HG03108 (cell line): ENCODE data around the gene ARHGAP28.
"Not testable (repeated sequence)": the region's sequence is repeated elsewhere in the genome, so short reads cannot be mapped to it uniquely, and the experiment has no call there.

ENCODE experiments used
- ATAC-seq: cut with Tn5 transposase; IDR thresholded peaks from one replicate; pipeline ENCODE4 v1.9.1; 2021; ENCODE audit warnings: moderate library complexity; ENCODE audit not compliant: unreplicated experiment

The ARHGAP28 gene

DNA sequence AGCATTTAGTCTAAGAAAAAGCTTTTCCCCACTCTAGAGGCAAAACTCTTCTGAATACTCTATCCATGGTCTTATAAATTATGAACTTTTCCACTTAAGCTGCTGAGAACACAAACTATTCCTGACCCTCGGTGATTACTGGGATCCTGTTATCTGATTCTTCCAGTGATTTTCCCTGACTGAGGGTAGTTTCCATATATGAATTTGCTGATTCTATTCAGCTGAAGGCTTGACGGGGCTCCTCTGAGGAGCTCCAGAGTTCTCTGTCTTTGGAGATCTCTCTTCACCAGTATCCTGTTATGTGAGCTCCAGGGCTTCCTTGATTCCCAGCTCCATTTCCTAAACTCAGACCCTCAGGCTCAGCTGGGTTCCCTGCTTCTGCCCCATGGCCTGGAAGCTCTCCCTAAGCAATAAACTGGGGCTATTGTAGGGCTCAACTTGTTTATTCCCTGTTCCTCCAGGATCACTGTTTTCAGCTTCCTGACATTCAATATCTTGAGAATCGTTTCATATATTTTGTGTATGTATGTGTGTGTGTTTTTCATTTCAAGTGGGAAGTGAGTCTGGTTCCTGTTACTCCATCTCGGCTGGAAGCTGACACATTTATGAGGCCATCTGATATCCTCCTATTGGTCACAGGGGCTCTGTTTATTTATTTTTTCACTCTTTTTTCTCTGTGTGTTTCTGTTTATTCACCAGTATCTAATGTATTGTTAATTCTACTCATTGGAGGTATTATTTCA, 78.2 kb downstream of the ARHGAP28 start:
- ATAC-seq = no peak

DNA sequence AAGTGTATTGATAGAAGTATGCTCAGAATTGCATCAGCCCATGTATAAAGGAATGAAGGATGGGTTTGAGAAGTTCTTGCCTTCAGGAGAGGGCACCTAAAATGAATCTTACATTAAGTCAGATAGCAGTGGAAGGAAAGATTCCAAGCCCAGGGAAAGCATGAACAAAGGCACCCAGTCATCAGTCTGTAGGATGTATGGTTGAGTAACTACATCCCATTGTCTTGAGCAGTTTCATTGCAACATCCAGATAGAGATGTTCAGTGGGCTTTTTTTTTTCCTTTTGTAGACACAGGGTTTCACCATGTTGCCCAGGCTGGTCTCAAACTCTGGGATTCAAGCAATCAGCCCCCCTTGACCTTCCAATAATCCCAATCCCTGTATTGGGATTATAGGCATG, 80.7 kb downstream of the ARHGAP28 start:
- no peak for ATAC-seq

DNA sequence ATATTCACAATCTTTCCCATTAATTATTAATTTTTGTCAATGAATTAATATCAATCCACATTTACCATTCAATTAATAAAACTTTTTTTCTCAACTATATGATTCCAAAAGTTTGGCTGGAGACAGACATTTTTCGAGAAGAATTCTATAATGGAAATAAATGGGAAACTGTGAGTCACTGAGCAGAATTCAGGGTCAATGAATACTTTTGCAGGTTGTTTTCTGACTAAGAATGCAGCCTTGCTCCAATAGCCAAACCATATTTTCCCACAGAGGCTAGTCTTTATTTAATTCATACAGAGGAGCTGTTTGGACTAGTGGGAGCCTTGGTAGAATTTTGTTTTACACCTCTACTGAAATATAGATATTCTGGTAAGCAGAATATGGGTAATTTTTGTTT, 82.3 kb downstream of the ARHGAP28 start:
- ATAC-seq = no peak

DNA sequence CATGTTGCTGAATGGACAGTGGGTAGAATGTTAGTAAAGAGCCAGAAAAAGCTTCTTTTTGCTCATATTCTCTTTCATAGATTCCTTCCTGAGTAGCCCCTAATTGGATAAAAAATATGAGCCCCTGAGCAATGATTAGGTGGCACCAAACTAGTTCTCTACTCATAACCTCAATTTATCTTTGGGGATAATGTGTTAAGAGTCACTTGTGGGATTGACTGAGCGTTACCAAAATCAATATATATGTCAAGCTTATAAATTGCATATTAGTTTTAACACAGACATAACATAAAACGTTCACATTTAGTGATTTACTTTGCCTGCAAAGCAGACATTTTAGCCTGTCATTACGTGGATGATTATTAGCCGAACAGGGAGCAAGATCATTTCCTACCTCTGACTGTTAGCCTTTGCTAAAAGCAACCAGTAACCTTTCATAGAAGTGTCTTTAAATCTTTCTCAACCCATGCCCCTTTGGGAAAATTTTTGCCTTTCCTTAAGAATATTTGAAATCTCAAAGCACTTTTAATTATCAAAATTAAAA, 85.4 kb downstream of the ARHGAP28 start:
- no peak for ATAC-seq

DNA sequence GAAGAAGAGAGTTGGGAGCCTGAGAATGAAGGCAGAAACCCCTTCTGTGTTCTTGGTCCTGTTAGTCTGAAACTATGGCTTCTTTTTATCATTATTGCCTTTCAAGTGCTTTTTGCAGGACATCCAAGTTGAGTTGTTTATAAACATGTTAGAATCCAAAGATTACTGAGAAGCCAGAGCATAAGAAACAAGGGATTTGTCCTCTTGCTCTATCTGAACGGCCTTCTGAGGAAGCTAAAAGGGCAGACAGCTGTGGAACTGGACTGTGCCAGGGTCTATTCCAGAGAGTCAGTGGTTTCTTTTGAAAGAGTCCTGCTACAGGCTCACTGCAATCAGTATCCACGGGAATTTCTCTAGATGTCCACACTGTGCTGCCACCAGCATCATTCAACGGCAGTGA, 86.6 kb downstream of the ARHGAP28 start:
- no peak for ATAC-seq

DNA sequence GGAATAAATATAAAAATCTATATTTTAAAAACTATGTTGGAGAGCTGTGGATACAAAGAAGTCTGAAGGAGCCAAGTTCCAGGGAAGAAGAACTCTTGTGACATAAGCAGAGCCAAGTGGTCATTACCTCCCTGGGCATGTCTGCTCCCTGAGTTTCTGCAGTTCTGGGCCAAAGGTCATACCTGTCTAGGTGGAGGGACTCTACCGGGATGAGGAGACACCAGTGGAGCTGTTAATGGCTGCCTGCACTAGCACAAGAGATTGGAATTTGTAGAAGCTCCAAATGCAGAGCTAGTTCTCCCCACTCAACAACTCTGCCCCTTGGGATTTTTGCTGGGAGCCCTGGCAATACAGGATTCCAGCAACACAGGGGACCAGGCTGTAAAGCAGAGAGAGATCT, 89.8 kb downstream of the ARHGAP28 start:
- ATAC-seq = no peak

DNA sequence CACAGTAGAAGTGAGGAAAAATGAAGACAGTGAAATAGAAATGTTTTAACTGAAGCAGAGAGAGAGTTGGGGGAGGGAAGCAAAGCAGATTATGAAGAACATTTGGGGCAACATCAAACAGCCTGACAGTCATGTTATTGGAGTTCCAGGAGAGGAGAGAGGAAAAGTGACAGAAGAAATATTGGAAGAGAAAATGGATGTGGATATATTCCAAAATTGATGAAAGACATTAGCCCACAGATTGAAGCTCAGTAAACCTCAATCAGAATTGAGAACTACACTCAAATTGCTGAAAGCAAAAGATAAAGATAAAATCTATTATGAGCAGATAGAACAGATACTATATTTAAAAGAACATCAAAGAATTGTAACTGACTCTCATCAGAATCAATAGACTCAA, 90.8 kb downstream of the ARHGAP28 start:
- ATAC-seq = no peak

DNA sequence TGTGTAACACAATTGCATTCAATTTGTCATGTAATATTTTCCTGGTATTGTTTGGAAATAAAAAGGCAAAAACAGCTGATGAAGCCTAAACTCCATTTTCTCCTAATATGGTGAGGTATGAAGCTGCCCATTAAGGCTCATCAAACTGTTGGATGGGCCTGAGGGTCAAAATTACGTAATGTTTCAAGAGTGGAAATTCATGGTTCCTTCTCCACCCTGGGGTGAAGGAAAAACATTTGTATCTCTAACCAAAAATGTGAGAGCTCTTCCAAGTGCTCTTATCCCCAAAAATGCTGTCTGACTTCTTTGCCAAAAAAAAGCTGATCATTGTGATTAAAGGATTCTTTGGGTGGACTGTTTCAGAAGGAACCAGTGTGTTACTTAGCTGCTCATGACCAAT, 91.8 kb downstream of the ARHGAP28 start:
- no peak for ATAC-seq

DNA sequence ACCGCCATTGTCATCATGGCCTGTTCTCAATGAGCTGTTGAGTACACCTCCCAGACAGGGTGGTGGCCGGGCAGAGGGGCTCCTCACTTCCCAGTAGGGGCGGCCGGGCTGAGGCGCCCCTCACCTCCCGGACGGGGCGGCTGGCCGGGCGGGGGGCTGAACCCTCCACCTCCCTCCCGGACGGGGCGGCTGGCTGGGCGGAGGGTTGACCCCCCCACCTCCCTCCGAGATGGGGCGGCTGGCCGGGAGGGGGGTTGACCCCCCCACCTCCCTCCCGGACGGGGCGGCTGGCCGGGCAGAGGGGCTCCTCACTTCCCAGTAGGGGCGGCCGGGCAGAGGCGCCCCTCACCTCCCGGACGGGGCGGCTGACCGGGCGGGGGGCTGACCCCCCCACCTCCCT, 97.6 kb downstream of the ARHGAP28 start:
- ATAC-seq = not testable (repeated sequence)

DNA sequence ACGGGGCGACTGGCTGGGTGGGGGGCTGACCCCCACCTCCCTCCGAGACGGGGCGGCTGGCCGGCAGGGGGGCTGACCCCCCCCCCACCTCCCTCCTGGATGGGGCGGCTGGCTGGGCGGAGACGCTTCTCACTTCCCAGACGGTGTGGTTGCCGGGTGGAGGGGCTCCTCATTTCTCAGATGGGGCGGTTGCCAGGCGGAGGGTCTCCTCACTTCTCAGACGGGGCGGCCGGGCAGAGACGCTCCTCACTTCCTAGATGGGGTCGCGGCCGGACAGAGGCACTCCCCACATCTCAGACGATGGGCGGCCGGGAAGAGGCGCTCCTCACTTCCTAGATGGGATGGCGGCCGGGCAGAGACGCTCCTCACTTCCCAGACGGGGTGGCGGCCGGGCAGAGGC, 98.0 kb downstream of the ARHGAP28 start:
- ATAC-seq = not testable (repeated sequence)

DNA sequence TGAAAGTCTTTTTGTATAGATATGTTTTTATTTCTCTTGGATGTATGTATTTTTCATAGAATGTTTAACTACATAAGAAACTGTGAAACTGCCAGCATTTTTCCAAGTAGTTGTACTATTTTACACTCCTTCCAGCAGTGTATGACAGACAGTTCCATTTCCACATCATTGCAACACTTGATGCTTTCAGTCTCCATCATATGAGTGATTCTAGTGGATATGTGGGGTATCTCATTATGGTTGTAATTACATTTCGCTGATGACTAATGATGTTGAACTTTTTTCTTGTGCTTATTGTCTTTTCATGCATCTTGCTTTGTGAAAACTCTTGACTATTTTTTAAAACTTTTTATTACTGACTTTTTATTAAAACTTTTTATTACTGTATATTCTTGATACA, 101.4 kb downstream of the ARHGAP28 start:
- ATAC-seq = no peak

DNA sequence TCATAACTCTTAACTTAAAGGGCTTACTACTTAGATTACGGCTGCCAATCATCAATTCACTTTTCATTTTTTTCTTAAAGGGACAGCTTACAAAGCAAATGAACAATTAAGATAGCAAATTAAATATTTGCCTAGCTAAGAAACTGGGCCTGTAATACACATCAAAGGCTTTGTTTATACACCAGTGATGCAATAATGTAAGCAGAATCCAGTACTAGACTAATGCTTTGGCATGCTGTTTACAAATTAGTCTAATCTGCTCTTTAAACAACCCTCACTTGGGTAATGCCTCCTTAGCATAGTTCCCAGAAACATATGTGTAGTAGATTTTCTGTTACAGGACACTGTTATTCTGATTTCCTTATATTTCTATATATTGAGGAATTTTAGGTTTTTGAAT, 105.8 kb downstream of the ARHGAP28 start:
- no peak for ATAC-seq

DNA sequence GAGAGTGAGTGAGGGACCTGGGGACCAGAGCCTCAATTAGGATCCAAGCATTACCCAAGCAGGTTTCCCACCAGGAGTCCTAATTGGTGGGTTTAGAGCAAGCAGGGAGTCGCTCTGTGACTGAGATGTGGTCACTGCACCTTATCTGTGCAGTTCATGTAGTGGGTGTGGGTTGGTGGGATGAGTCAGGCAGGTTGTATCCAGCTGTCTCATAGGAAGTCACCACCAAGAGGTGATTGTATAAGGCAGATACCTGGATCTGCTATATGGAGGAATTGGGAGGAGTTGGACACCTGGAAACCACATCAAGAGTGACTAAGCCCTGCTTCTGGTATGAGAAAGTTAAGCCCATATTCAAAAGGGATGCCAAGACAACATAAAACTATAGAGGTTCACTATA, 106.8 kb downstream of the ARHGAP28 start:
- no peak for ATAC-seq

DNA sequence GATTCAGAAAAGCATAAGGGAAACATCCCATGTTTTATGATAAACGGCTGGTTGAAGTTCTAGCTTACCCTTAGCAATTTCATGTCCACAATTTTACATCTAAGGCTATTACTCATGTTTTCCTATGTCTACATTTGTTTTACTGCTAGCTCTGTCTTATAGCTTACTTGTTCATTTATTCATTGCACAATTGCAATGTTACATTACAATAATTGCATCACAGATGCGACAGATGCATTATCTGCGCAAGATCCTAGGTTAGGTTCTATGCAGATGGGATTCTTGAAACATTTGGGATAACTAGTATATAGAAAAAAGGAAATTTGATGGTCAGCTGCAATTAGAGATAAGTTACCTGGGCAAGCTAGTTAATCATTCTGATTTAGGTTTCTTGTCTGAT, 108.4 kb downstream of the ARHGAP28 start:
- ATAC-seq = no peak

DNA sequence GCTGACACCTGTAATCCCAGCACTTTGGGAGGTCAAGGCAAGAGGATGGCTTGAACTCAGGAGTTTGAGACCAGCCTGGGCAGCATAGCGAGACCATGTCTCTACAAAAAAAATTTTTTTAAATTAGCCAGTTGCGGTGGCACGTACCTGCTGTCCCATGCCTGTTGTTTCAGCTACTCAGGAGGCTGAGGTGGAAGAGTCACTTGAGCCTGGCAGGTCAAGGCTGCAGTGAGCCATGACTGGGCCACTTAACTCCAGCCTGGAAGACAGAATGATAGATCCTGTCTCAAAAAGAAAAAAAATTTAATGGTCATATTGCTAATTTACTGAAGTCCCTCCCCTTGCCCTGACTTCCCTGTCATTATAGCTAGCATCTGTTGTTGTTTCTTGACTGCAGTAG, 112.6 kb downstream of the ARHGAP28 start:
- no peak for ATAC-seq

DNA sequence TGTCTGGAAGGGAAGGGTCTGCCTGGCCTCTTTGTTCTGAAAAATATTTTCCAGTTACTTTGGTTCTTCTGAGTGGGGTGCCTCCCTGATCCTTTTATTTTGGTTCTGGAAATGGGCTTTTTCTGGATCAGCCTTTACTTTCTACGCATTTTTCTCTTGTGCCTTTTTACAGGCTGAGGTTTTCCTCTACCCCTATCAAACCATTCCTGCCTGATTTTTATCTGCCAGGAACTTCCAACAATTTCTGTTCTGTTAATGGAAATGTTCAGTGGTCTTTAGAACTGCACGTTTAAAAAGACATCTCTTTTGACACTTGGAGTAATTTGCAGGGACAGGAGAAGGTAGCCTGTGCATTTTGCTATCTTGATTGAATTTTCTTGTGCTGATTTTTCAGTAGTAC, 113.8 kb downstream of the ARHGAP28 start:
- no peak for ATAC-seq

DNA sequence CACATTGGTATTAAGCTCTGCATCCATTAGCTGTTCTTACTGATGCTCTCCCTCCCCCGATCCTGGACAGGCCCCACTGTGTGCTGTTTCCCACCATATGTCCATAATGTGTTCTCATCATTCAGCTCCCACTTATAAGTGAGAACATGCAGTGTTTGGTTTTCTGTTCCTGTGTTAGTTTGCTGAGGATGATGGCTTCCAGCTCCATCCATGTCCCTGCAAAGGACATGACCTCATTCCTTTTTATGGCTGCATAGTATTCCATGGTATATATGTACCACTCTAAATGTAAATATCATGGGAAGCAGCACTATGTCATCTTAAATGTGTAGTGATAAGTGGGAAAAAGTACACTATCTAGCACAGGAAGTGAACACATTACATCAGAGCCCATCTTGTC, 116.0 kb downstream of the ARHGAP28 start:
- ATAC-seq = not testable (repeated sequence)

DNA sequence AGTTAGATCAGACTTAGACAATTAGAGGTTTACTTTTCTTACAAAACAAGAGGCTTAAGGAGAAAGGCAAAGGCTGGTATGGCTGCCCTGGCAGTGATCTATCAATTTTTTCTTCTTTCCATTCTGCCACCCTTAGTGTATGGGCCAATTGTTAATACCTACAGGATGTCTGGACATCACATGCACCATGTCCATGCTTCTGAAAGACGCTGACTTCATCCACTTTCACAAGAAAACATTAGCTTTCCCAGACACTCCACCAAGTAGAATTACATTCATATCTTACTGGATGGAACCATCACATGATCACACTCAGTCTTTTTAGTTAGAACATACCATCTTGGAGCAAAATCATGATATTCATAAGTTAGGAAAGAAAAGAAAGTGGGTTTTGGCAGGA, 120.9 kb downstream of the ARHGAP28 start:
- no peak for ATAC-seq

DNA sequence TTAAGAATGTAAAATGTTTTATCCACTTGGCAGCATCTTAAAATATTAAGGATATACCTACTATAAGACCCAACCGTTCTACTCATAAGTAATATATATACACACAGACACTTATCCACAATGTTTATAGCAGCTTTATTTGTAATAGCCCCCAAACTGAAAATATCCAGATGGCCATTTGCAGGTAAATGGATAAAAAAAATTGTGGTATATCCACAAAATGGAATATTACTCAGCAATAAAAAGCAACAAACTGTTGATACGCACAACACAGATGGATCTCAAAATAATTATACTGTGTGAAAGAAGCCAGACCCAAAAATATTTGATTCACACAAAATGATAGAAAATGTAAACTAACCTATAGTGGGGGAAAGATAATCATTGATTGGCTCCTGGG, 122.0 kb downstream of the ARHGAP28 start:
- ATAC-seq = no peak

DNA sequence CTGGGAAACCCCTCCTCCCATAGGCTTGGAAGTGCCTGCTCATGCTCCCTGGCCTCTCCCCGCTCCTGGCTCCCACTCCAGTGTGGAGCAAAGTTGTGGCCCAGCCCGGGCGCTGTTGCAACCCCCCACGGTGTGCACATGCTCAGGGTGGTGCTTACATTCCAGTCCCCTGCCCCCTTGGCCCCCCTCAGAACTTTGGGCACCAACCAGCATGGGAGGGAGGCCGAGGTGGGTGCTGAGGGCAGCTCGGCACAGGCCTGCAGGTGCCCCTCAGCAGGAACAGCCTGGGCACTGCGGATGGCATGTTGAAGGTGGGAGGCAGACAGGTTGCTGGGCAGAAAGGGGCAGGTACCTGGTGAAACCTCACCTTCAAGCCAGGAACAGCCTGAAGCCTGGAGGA, 125.3 kb downstream of the ARHGAP28 start:
- ATAC-seq = no peak

DNA sequence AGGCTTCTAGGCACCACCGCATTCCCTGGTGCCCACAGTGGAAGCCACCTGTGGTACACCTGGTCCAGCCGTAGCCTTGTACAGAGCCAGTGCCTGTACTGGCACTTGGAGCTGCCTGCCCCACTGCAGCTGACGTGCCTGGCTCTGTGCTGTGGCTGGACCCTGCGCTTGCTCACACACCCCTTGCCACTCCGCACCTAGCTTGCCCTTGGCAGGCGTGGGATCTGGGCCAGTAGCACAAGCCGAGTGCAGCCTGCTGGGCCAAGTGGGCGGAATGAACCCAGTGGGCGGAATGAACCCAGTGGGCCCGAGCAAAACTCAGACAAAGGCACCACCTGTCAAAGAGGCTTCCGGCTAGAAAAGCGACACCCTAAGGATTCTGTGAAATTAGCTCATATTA, 126.3 kb downstream of the ARHGAP28 start:
- no peak for ATAC-seq

DNA sequence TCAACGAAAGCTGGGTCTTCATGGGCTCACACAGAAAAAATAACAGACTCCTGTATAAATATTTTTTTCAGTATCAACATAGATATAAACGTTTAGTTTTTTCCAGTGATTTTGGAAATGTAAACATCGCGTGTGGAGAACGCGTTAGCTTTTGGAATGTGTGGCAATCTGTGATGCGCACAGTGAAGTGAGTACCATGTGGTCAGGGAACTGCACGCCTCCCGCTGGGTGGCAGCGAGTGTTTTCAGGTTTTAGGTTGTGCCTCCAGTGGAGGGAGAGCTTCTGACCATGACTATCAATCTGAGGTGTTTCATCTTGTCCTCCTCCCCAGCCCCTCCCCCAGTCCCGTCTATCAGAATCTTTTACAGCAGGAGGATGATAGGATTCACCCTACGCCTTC, 127.8 kb downstream of the ARHGAP28 start:
- ATAC-seq = no peak
